ENCODE results near the gene KICS2.
A peak's percentile ranks its signal among the peaks of the same experiment; 100 is the strongest.
"Not testable (repeated sequence)": the region's sequence is repeated elsewhere in the genome, so short reads cannot be mapped to it uniquely, and the experiment has no call there.

The KICS2 gene

DNA sequence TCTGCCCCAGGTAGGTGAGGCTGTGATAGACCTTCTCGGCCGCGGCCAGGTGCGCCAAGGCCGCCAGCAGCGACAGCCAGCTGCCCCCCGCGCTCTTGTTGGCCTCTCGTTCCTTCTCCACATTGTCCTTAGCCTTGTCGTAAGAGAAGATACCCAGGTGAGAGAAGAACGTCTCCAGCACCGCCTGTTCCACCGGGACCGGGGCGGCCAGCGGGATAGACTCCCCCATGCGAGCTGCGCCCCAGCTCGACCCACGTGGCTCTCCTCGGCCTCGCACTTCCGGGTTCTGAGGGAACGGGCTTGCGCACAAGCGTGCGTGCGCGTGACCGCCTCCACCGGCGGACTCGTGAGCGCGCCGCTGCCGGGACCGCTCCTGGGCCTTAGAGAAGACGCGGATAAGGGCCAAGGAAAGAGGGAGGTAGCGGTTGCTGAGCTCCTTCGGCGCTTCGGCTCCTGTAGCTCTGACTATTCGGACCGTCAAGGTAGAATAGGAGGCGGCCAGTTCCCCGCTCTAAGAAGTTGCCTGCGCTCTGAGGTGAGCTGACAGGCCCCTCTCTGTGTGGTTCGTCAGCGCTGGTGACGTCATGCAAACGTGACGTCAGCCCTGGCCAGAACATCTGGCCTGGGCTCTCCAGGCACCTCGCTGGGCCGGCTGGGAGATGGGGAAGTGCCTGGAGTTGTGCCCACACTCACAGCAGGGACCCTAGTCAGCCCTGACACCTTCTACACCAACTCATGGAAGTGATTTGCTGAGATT, at the start of gene KICS2:
TSS of gene KICS2 (minus strand) at position 288 of the 757 bp plus-strand sequence. CDS start at position 229, 59 bp downstream.
- peak; percentile 79 to 84 for DNase-seq (ENCODE audit: low read depth in 2 of 2)

- DNase-seq (ENCODE audit: low read depth in 2 of 2) = no peak
These were observed 48.3 kb upstream of the KICS2 start for GRCh38 chr12:64270411-64270810.

DNA sequence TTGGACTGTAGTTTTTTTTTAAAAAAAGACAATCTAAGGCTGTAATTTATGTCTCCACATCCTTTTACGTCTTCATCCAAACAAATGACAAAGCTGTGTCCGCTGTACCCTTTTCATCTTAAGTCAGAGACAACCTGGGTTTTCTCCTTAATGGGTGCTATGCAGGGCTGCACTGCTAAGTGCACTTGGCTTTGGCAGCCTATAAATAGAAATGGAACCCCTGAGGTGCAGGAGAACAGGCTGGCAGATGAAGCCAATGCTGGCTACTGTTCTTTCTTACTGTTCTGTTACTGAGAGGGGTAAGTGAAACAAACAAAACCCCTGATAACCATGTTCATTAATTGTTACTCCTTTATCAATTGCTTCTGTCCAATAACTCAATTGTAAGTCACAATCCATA, 47.1 kb upstream of the KICS2 start:
- no peak for DNase-seq (ENCODE audit: low read depth in 2 of 2)

DNA sequence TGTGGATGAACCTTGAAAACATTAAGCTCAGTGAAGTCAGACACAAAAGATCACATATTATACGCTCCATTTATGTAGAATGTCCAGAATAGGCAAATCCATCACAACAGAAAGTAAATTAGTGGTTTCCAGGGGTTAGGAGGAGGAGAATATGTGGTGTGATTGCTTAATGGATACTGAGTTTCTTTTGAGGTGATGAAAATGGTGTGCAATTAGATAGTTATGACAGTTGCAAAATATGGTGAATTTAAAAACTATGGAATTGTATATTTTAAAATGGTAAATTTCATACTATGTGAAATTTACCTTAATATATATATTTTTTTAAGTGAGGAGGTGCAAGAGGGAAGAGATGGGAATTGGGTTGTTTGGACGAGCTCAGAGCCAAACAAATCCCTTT, 46.3 kb upstream of the KICS2 start:
- no peak for DNase-seq (ENCODE audit: low read depth in 2 of 2)

DNA sequence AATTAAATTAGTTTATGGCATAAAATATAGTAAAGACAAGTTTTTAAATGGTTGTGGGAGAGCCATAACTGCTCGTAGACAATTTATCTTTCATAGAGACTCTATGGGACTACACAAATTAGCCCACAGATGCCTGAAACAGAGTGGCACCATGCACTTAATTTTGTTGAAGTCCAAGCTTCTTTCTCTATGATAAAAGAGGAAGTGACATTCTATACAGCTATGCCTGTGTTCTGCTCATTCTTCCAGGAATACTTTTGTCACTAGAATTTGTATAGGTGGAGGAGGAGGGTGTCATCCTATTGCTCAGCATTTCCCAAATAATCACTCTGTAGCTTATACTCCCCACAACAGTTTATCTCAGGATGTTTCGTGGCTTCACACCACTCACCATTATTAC, 43.7 kb upstream of the KICS2 start:
- no peak for DNase-seq (ENCODE audit: low read depth in 2 of 2)

DNA sequence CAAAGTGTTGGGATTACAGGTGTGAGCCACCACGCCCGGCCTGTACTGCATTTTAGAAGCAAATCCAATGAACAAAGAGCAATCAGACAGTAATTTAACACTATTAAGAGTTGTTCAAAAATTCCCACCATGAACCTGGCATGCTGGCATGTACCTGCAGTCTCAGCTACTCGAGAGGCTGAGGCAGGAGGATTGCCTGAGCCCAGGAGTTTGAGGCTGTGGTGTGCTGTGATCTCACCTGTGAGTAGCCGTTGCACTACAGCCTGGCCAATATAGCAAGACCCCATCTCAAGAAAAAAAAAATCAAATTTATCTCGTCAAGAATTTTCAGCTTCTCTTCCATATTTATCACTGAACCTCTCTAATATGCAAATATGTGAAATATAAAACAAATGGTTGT, 39.7 kb upstream of the KICS2 start:
- DNase-seq (ENCODE audit: low read depth in 2 of 2) = no peak

GRCh38 chr12:64258576-64258975, 36.5 kb upstream of the KICS2 start:
- DNase-seq (ENCODE audit: low read depth in 2 of 2) = no peak

GRCh38 chr12:64256166-64256800, 34.2 kb upstream of the KICS2 start:
- no peak for DNase-seq (ENCODE audit: low read depth in 2 of 2)

- no peak for DNase-seq (ENCODE audit: low read depth in 2 of 2)
These were observed 33.2 kb upstream of the KICS2 start for GRCh38 chr12:64255249-64255648.

DNA sequence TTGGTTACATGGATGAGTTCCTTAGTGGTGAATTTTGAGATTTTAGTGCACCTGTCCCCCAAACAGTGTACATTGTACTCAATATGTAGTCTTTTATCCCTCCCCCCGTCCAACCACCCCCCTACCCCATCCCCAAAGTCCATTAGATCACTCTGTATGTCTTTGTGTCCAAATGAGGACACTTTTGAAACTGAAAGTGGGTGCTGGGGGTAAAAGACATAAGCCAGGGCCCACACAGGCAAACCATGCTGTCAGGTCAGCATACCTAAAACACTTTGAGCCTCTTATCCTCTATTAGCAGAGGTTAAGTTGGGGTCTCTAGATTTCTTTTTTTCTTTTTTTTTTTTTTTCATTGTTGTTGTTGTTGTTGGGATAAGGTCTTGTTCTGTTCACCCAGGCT, 31.3 kb upstream of the KICS2 start:
- DNase-seq (ENCODE audit: low read depth in 2 of 2) = no peak

- no peak for DNase-seq (ENCODE audit: low read depth in 2 of 2)
These were observed 30.6 kb upstream of the KICS2 start for GRCh38 chr12:64252681-64253080.

DNA sequence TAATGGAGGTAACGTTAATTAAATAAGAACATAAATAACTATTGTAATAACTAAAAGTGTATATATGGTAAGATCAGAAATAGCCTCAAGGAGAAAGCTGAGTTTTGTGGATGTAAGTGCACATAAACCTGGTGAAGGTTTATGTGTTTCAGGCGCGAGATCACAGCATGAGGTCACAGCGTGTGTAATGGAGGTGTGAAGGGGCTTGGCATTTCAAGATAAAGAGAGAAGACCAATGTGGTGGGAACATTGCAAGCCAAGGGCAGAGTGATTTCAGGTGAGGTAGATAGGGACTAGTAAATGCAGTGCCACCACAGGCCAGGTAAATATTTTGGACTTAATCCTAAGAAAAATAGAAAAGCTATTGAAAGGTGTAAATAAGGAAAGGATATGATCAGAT, 21.7 kb upstream of the KICS2 start:
- no peak for DNase-seq (ENCODE audit: low read depth in 2 of 2)

DNA sequence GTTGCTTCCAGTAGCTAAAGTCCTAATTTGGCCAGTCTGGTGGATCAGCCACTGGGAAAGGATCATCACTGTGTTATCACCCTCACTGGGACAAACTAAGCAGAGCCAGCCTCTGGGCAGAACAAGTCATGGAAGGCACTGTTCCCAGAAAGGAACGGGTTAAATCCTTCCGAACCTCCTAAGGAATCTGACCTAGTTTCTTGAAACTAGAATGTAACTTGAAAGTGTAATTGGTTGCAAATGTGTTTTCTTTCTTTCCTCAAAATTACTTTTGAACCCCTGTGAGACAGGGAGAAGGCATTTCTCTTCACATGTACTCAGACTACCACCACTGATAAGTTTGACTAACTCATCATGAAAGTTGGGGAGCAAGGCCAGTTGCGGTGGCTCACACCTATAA, 18.7 kb upstream of the KICS2 start:
- no peak for DNase-seq (ENCODE audit: low read depth in 2 of 2)

- no peak for DNase-seq (ENCODE audit: low read depth in 2 of 2)
These were observed 15.3 kb upstream of the KICS2 start for GRCh38 chr12:64237382-64237781.

DNA sequence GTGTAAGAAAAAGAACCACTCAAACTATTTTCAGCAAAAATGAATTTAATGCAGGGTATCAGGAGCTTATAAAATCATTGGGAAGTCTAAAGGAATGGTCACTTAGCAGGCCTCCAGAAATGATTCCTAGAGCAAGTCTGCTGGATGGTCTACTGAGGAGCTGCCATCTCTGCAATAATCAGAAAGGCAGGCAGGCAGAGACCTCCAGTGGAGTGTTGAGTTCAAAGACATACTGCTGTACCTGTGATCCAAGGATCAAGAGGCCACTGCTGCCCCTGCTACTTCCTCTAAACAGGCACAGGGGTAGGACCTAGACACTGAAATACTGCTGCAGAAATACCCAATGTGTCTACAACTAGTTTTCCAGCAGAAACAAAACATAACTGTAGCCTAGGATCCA, 14.5 kb upstream of the KICS2 start:
- DNase-seq (ENCODE audit: low read depth in 2 of 2) = no peak

DNA sequence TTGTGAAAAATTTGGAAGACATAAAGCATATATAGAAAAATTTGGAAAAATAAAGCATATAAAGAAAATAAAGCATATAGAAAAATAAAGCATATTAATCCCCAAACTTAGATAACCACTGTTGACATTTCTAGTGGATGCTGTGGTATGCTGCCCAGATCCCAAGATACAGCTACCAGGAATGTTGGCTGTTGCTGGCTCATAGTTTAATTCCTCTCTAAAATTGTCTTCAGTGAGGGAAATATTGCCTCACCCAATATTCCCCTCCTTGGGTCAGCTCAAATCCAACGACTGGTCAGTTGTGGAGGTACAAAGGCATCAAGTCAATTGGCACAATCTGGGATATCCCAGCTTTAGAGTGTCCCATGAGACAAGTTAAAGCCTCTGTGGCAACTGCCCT, 10.1 kb upstream of the KICS2 start:
- DNase-seq (ENCODE audit: low read depth in 2 of 2) = no peak

GRCh38 chr12:64229796-64230195, 7.7 kb upstream of the KICS2 start:
- no peak for DNase-seq (ENCODE audit: low read depth in 2 of 2)

GRCh38 chr12:64229240-64229639, 7.1 kb upstream of the KICS2 start:
- no peak for DNase-seq (ENCODE audit: low read depth in 2 of 2)

GRCh38 chr12:64225626-64226025, 3.5 kb upstream of the KICS2 start:
- no peak for DNase-seq (ENCODE audit: low read depth in 2 of 2)

DNA sequence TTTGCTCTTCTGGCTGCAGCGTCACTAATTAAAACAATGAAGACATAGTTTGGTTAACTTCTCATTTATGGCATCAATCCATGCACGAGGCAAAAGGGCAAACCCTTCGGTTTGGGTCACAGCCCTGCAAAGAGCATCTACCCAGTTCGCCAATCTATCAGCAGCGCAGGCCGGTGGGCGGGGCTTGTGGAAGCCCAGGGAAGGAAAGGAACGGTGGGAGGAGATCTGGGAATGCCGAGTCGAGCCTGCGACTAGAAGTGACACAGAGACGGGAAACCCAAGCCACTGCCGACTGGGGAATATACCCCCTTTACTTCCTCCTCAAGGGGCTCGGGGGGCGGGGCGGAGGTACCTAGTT, 466 bp downstream of the KICS2 start:
- peak; percentile 18 to 19 for DNase-seq (ENCODE audit: low read depth in 2 of 2)

DNA sequence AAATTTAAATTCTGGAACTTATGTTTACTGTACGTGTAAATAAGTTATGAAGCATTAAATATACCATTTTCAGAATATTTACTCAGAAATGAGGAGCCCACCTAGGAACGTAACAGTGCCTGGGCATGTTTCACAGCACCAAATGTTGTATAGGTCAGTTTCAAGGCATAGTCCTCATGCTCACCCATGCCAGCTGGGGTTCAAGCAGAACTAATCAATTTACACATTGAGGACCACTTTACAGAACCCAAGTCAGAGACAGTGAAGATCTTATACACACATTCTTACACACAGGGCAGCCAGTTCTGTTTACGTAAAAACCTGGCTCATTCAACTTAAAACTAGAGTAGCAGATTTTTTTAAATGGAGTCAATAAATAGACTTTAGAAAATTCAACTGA, 2.0 kb downstream of the KICS2 start:
- DNase-seq (ENCODE audit: low read depth in 2 of 2) = no peak

DNA sequence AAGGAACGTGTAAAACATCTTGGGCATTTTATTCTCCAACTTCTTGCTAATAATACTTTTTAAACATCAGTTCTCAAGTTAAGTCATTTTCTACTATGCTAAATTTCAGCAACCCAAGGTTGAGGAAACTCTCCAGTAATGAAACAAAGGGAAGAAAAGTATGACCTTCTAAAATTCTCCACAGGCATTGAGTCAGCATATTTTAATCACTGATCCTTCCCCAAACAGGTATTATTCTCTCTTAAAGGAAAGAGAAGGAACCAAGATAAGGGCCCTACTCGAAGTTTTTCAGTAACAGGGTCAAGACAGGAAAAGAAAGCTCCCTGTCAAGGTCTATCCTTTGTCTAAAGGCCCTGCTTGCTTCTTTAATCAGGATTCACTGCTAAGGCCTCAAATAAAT, 3.0 kb downstream of the KICS2 start:
- no peak for DNase-seq (ENCODE audit: low read depth in 2 of 2)

DNA sequence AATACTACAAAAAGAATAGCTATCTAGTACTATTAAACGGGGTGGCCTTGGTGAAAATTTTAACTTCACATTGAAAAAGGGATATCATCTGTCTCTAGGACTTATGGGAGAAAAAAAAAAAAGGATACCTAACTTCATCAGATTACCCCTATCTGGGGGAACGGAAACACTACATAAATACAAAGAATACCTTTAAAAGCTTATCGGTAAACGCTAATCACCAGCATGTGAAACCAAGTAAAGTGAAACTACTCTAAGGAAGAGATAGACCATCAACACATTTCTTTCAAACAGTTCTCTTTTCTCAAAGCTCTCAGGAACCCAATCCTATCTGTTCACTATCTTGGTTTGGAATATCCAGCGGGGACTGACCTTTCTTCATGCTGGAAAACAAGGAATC, 3.5 kb downstream of the KICS2 start:
- DNase-seq (ENCODE audit: low read depth in 2 of 2) = no peak

DNA sequence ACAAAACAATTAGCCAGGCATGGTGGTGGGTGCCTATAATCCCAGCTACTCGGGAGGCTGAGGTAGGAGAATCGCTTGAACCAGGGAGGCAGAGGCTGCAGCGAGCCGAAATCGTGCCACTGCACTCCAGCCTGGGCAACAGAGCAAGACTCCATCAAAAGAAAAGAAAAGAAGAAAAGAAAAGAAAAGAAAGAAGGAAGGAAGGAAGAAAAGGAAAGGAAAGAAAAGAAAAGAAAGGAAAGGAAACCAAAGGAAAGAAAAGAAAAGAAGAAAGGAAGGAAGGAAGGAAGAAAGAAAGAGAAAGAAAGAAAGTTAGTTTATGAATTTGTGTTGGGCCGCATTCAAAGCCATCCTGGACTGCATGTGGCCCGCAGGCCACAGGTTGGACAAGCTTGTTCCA, 4.5 kb downstream of the KICS2 start:
- not testable (repeated sequence) for DNase-seq (ENCODE audit: low read depth in 2 of 2)

Measured in stimulated activated CD8-positive, alpha-beta memory T cell treated with anti-CD3 and anti-CD28 coated beads, Interleukin-2, amount 100 ng/mL, for 1 hour (primary cell).